Measurements from ENCODE around the gene MAPK8IP2. TPM values are rescaled to one million over a fixed set of nuclear protein-coding genes. Genes with fewer than 3 reads are reported as not detected.
A peak's percentile ranks its signal among the peaks of the same experiment; 100 is the strongest.

The MAPK8IP2 gene
- total RNA-seq, 4 donors from 2014 or later = 1.3 to 2.9 (median 1.7) TPM

DNA sequence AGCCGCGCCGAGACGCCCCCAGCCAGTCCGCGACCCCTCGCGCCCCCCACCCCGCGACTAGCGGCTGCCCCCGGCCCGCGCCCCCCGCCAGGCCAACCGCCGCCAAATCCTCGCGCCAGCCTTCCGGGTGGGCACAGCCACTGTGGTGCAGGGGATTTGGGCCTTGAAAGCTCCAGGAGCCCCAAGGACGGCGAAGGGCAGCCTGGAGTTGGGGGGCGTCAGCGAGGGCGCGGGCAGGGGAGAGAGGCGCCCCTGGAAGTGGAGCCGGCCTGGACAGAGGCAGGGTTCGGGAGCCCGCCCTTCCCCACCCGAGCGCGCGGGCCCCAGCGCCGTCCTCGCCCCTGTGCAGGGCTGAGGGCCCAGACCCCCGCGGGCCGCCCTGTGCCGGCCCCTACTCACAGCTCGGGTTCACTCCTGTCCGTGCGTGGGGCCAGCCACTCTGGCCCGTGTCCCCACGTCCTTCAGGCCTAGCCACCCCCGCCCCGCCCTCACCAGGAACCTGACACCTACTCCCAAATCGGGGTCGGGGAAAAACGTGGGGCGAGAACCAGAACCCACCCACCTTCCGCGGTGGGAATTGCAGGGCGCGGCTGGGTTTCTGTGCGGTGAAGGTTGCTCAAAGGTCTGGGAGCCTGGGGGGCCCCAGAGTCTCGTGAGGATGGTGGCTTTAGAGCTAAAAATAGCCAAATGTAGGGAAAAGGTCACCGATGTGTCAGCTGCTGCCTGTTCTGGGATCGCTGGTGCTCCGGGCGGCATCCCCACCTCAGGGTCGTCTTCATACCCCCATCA, 22.4 kb upstream of the MAPK8IP2 start, which contains the start of gene CPT1B:
Gene CPT1B, minus strand, starts transcription at position 441 of the 789 bp plus-strand sequence. CDS start 512 bp downstream, outside the sequence.
- peaks cover 0 to 56% (median 6%) of the 10 kb centered on the region in 3 donors for H3K36me3 ChIP-seq
- H3K4me1 ChIP-seq = peaks cover 13 to 31% (median 18%) of the 10 kb centered on the region in 3 donors
- H3K27ac ChIP-seq = peak within 1 kb of the TSS in 1 of 4 donors; percentile 40
- TF ChIP-seq, protein P1, sequence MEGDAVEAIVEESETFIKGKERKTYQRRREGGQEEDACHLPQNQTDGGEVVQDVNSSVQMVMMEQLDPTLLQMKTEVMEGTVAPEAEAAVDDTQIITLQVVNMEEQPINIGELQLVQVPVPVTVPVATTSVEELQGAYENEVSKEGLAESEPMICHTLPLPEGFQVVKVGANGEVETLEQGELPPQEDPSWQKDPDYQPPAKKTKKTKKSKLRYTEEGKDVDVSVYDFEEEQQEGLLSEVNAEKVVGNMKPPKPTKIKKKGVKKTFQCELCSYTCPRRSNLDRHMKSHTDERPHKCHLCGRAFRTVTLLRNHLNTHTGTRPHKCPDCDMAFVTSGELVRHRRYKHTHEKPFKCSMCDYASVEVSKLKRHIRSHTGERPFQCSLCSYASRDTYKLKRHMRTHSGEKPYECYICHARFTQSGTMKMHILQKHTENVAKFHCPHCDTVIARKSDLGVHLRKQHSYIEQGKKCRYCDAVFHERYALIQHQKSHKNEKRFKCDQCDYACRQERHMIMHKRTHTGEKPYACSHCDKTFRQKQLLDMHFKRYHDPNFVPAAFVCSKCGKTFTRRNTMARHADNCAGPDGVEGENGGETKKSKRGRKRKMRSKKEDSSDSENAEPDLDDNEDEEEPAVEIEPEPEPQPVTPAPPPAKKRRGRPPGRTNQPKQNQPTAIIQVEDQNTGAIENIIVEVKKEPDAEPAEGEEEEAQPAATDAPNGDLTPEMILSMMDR (IDR thresholded peaks at IDR 0.05) = no peak
- TF ChIP-seq POLR2A (IDR thresholded peaks at IDR 0.05) = no peak
- intact Hi-C loops (cut with DNase I) = no loop called here
- WGBS, 2 donors = 53 to 56% methylated on average over 6 to 7 of the region's 63 CpGs
- DNase-seq = no peak
- H3K4me3 ChIP-seq = peak within 1 kb of the TSS in 2 of 4 donors; percentile 9 to 53
- H3K27me3 ChIP-seq = no peaks in the 10 kb centered on the region
- H3K9me3 ChIP-seq = no peaks in the 10 kb centered on the region

DNA sequence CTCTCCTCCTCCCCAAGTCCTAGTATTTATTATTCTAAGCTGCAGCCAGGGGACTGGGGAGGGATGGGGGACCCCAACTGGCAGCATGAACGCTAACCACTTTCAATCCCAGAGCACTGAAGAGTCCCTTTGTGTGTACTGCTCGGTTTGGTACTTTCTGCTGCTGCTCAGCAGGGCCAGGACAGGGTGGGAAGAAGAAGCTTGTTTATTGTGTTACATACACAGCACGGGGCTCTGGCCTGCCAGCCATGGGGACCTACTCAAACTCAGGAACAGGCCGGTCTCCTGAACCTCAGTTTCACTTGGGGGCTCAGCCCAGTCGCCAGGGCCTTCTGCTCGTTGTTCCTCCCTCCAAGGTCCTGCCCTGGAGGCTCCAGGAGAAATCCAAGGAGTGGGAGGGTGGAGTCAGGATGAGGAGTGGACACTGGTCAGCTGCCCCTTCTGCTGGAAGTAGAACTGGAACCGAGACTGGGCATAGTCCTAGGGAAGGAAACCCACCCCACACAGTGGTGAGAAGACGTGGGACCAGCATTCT, 21.8 kb upstream of the MAPK8IP2 start:
- Histone ChIP-seq H3K27ac (peak overlapping the region in 1 of 4 donors; percentile 40), H3K27me3 (no peaks in the 10 kb centered on the region), H3K4me3 (peak overlapping the region in 1 of 4 donors; percentile 53), H3K9me3 (no peaks in the 10 kb centered on the region), H3K4me1 (peaks cover 18 to 37% (median 25%) of the 10 kb centered on the region in 3 donors), H3K36me3 (peaks cover 0 to 50% (median 6%) of the 10 kb centered on the region in 3 donors)
- intact Hi-C loops (cut with DNase I) = no loop called here
- TF ChIP-seq, protein P1 (IDR thresholded peaks at IDR 0.05) = no peak
- no peak for TF ChIP-seq POLR2A (IDR thresholded peaks at IDR 0.05)
- DNase-seq = no peak
- WGBS, 2 donors = 77 to 85% methylated on average over 2 to 3 of the region's 8 CpGs

DNA sequence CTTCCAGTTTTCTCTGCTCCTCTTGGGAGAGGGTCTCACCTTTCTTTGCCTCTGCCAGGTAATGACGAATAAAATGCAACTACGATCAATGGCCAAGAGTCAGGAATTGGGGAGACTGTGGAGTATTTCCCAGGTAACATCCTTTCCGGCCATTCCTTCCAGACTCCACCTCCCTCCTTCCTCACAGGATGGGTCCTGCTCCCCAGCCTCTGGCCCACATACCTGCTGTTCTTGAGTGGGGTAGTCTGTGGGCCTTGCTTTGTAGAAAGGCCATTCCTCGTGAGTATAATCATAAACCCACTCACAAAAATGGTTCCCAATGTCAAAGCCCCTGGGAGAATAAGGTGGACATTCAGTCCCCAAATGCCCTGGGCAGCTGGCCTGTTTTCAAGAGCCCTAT, 20.8 kb upstream of the MAPK8IP2 start:
- H3K36me3 ChIP-seq = peaks cover 0 to 40% (median 6%) of the 10 kb centered on the region in 3 donors
- H3K9me3 ChIP-seq = no peaks in the 10 kb centered on the region
- WGBS, 2 donors = 90 to 98% methylated on average over 4 of the region's 4 CpGs
- no peak overlapping the region for H3K4me3 ChIP-seq
- peaks cover 20 to 41% (median 27%) of the 10 kb centered on the region in 3 donors for H3K4me1 ChIP-seq
- no peaks in the 10 kb centered on the region for H3K27me3 ChIP-seq
- TF ChIP-seq, protein P1 (IDR thresholded peaks at IDR 0.05) = no peak
- no peak for TF ChIP-seq POLR2A (IDR thresholded peaks at IDR 0.05)
- DNase-seq = no peak
- intact Hi-C loops (cut with DNase I) = no loop called here
- no peak overlapping the region for H3K27ac ChIP-seq

DNA sequence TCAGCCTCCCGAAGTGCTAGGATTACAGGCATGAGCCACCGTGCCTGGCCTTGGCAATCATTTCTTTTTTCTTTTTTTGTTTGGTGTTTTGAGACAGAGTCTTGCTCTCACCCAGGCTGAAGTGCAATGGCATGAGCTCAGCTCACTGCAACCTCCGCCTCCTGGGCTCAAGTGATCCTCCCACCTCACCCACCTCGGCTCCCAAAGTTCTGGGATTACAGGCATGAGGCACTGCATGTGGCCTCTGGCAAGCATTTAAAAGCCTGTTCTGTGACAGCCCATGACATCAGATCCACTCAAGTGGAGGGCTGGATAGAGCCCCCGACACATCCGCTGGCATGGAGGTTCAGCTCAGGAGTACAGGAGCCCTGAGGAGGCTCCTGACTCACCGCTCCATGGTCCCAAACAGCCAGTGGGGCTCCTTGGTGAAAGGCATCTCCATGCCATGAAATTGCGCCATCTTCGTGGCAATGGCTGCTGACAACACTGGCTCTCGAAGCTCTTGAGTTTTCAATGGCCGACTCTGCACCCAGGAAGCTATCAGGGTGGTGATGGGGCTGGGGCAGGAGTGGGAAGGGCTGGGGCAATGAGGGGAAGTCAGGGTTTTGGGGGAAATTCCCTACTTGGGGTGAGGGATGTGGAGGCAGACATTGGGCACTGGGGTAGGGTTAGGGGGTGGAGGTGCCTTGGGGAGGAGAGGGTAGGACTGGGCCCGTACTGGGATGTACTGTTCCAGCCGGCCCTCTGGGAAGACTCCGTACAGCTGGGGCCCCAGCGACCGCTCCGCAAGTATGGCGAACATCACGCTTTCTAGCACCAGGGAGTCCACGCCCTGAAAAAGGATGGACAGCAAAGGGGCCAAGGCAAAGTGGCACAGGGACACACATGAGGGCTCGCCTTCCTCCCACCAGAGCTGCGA, 19.3 kb upstream of the MAPK8IP2 start:
- Histone ChIP-seq H3K9me3 (no peaks in the 10 kb centered on the region), H3K4me3 (peak overlapping the region; percentile 65 to 75 (median 70)), H3K36me3 (peaks cover 0 to 29% (median 6%) of the 10 kb centered on the region in 3 donors), H3K27me3 (no peaks in the 10 kb centered on the region), H3K27ac (peak overlapping the region; percentile 94 to 99 (median 95)), H3K4me1 (peaks cover 20 to 41% (median 27%) of the 10 kb centered on the region in 3 donors)
- no peak for DNase-seq
- intact Hi-C loops (cut with DNase I) = no loop called here
- WGBS, 2 donors = 81 to 87% methylated on average over 11 to 12 of the region's 22 CpGs
- TF ChIP-seq POLR2A (IDR thresholded peaks at IDR 0.05) = no peak
- TF ChIP-seq, protein P1 (IDR thresholded peaks at IDR 0.05) = no peak

Measured in esophagus squamous epithelium (tissue), 5 donors.